ENCODE measurements around the gene C1orf159.

C1orf159 gene

DNA sequence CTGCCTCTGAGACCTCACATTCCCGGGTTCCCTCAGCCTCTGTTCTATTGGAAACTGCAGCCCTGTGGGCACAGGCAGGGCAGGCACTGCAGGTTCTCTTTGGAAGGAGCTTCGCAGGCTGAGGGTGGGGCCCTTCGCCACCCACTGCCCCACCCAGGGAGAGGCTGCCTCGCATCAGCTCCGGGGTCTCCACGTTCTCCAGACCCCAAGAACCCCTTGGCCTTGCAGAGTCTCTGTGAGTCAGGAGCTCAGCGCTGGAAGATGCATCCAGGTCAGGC is 8.6 kb upstream of the C1orf159 start:
- no peaks in the 10 kb centered on the region for H3K36me3 ChIP-seq
- peaks cover 0 to 12% (median 4%) of the 10 kb centered on the region in 4 donors for H3K4me1 ChIP-seq
- intact Hi-C loops (cut with DNase I; ENCODE audit: low total_unique reads) = loop anchor here (5.0 kb wide), 2 partner anchors 108 to 168 kb away; partner anchors contain the start of genes B3GALT6 and SDF4
- no peak overlapping the region for H3K4me3 ChIP-seq
- peaks cover 0 to 52% of the 10 kb centered on the region in 2 donors for H3K27me3 ChIP-seq
- no peak overlapping the region for H3K27ac ChIP-seq
- no peak for DNase-seq
- TF ChIP-seq, protein P1, sequence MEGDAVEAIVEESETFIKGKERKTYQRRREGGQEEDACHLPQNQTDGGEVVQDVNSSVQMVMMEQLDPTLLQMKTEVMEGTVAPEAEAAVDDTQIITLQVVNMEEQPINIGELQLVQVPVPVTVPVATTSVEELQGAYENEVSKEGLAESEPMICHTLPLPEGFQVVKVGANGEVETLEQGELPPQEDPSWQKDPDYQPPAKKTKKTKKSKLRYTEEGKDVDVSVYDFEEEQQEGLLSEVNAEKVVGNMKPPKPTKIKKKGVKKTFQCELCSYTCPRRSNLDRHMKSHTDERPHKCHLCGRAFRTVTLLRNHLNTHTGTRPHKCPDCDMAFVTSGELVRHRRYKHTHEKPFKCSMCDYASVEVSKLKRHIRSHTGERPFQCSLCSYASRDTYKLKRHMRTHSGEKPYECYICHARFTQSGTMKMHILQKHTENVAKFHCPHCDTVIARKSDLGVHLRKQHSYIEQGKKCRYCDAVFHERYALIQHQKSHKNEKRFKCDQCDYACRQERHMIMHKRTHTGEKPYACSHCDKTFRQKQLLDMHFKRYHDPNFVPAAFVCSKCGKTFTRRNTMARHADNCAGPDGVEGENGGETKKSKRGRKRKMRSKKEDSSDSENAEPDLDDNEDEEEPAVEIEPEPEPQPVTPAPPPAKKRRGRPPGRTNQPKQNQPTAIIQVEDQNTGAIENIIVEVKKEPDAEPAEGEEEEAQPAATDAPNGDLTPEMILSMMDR (IDR thresholded peaks at IDR 0.05) = no peak
- no peaks in the 10 kb centered on the region for H3K9me3 ChIP-seq

GRCh38 chr1:1123581-1124507 is 8.0 kb upstream of the C1orf159 start:
- no peak for DNase-seq
- TF ChIP-seq, protein P1 (IDR thresholded peaks at IDR 0.05) = no peak
- Histone ChIP-seq H3K4me1 (peaks cover 0 to 12% (median 4%) of the 10 kb centered on the region in 4 donors), H3K4me3 (no peak overlapping the region), H3K9me3 (no peaks in the 10 kb centered on the region), H3K36me3 (no peaks in the 10 kb centered on the region), H3K27me3 (peaks cover 0 to 48% of the 10 kb centered on the region in 2 donors), H3K27ac (no peak overlapping the region)
- intact Hi-C loops (cut with DNase I; ENCODE audit: low total_unique reads) = loop anchor here (5.0 kb wide), 2 partner anchors 108 to 168 kb away; partner anchors contain the start of genes B3GALT6 and SDF4

GRCh38 chr1:1122981-1123480 is 7.1 kb upstream of the C1orf159 start:
- intact Hi-C loops (cut with DNase I; ENCODE audit: low total_unique reads) = loop anchor here (5.0 kb wide), 2 partner anchors 109 to 169 kb away; partner anchors contain the start of genes B3GALT6 and SDF4
- H3K36me3 ChIP-seq = no peaks in the 10 kb centered on the region
- peaks cover 0 to 12% (median 4%) of the 10 kb centered on the region in 4 donors for H3K4me1 ChIP-seq
- H3K27ac ChIP-seq = no peak overlapping the region
- no peak for DNase-seq
- H3K27me3 ChIP-seq = peaks cover 0 to 43% of the 10 kb centered on the region in 2 donors
- H3K9me3 ChIP-seq = no peaks in the 10 kb centered on the region
- no peak overlapping the region for H3K4me3 ChIP-seq
- TF ChIP-seq, protein P1 (IDR thresholded peaks at IDR 0.05) = no peak

DNA sequence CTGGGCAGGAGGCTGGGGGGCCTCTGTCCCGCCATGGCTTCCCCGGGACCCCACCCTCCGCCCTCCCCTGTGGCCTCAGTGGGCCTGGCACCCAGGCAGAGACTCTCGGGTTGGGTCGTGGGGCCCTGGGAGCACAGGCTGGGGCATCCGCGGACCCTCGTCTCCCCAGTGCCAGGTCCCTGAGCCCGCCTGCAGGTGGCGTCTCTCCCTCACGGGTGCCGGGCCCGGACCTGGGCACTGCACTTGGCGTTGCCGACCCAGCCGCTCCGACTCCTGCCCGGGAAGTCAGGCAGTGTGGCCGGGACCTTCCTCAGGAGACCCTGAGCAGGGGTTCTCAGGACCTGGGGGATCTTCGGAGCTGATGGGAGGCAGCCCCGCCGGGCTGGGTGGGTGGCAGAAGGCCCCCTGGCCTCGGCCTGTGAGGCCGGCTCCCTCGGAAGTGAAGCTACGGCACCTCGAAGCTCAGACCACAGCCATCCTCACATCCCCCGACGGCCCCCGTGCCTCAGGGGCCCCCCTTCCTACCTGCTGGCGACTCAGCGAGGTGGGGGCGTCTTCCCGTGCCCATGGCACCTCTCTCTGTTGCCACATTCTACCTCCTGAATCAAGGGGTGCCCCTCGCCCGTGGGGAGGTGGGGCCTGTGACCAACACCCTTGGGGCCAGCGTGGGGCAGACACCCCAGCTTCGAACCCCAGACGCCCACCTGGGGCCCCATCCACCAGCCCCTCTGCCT is 6.4 kb upstream of the C1orf159 start:
- Histone ChIP-seq H3K27ac (no peak overlapping the region), H3K9me3 (no peaks in the 10 kb centered on the region), H3K36me3 (no peaks in the 10 kb centered on the region), H3K4me3 (peak overlapping the region in 1 of 2 donors; percentile 19), H3K27me3 (peaks cover 0 to 44% of the 10 kb centered on the region in 2 donors), H3K4me1 (peaks cover 0 to 14% (median 4%) of the 10 kb centered on the region in 4 donors)
- TF ChIP-seq, protein P1 (IDR thresholded peaks at IDR 0.05) = peak; percentile 78 to 87
- intact Hi-C loops (cut with DNase I; ENCODE audit: low total_unique reads) = loop anchor here (5.0 kb wide), 2 partner anchors 110 to 170 kb away; partner anchors contain the start of genes B3GALT6 and SDF4
- peak; percentile 66 to 84 for DNase-seq

- no peaks in the 10 kb centered on the region for H3K9me3 ChIP-seq
- no peak overlapping the region for H3K4me3 ChIP-seq
- intact Hi-C loops (cut with DNase I; ENCODE audit: low total_unique reads) = loop anchor here (5.0 kb wide), 2 partner anchors 111 to 171 kb away; partner anchors contain the start of genes B3GALT6 and SDF4
- H3K27me3 ChIP-seq = peaks cover 0 to 45% of the 10 kb centered on the region in 2 donors
- peaks cover 0 to 20% (median 7%) of the 10 kb centered on the region in 4 donors for H3K4me1 ChIP-seq
- no peak overlapping the region for H3K27ac ChIP-seq
- TF ChIP-seq, protein P1 (IDR thresholded peaks at IDR 0.05) = no peak
- DNase-seq = no peak
- no peaks in the 10 kb centered on the region for H3K36me3 ChIP-seq
These were observed 5.8 kb upstream of the C1orf159 start for GRCh38 chr1:1121611-1122077.

Data from tibial artery (tissue), 4 donors.